Muscle layer of colon (tissue), 2 donors: Measurements from ENCODE around the gene SYDE2.

Experiments used
- H3K27ac ChIP-seq: one replicate; pipeline ENCODE4 v1.7.0; 2013; ENCODE audit warnings: low read depth, mild to moderate bottlenecking, low read length, moderate library complexity
- H3K27me3 ChIP-seq, 2 donors: one replicate each; pipeline ENCODE4 v1.7.0; 2013; ENCODE audit warnings: low read length in 2 of 2, mild to moderate bottlenecking in 2 of 2; ENCODE audit not compliant: insufficient read depth in 2 of 2, control insufficient read depth in 1 of 2
- H3K36me3 ChIP-seq: one replicate; pipeline ENCODE4 v1.7.0; 2013; ENCODE audit warnings: mild to moderate bottlenecking, low read length; ENCODE audit not compliant: insufficient read depth
- H3K4me1 ChIP-seq: one replicate; pipeline ENCODE4 v1.7.0; 2013; ENCODE audit warnings: mild to moderate bottlenecking, low read length; ENCODE audit not compliant: insufficient read depth
- H3K4me3 ChIP-seq, 2 donors: one replicate each; pipeline ENCODE4 v1.7.0; 2013; ENCODE audit warnings: low read length in 2 of 2, low read depth in 1 of 2, mild to moderate bottlenecking in 1 of 2, moderate library complexity in 1 of 2
- H3K9ac ChIP-seq: one replicate; pipeline ENCODE4 v1.7.0; 2013; ENCODE audit warnings: low read length
- H3K9me3 ChIP-seq: one replicate; pipeline ENCODE4 v1.7.0; 2013; ENCODE audit warnings: mild to moderate bottlenecking, low read length
- donor health status: abdominal sarcoma.
- donor health status: Adenocarcinoma of cecum.

SYDE2 gene

GRCh38 chr1:85134583-85135391 lies 66.0 kb downstream of the SYDE2 start:
- no peak overlapping the region for H3K4me3 ChIP-seq
- no peaks in the 10 kb centered on the region for H3K9me3 ChIP-seq
- H3K27me3 ChIP-seq: no peaks in the 10 kb centered on the region
- no peaks in the 10 kb centered on the region for H3K4me1 ChIP-seq
- H3K36me3 ChIP-seq: no peaks in the 10 kb centered on the region
- H3K27ac ChIP-seq: no peak overlapping the region
- H3K9ac ChIP-seq: no peak overlapping the region

- no peak overlapping the region for H3K9ac ChIP-seq
- no peaks in the 10 kb centered on the region for H3K4me1 ChIP-seq
- H3K27ac ChIP-seq: no peak overlapping the region
- H3K9me3 ChIP-seq: no peaks in the 10 kb centered on the region
- H3K27me3 ChIP-seq: no peaks in the 10 kb centered on the region
- no peaks in the 10 kb centered on the region for H3K36me3 ChIP-seq
- no peak overlapping the region for H3K4me3 ChIP-seq
Measured at GRCh38 chr1:85133565-85134159, 67.2 kb downstream of the SYDE2 start.

GRCh38 chr1:85132078-85132720 lies 68.6 kb downstream of the SYDE2 start:
- Histone ChIP-seq H3K27me3 (no peaks in the 10 kb centered on the region), H3K4me1 (no peaks in the 10 kb centered on the region), H3K27ac (no peak overlapping the region), H3K36me3 (no peaks in the 10 kb centered on the region), H3K9me3 (no peaks in the 10 kb centered on the region), H3K9ac (no peak overlapping the region), H3K4me3 (no peak overlapping the region)

DNA sequence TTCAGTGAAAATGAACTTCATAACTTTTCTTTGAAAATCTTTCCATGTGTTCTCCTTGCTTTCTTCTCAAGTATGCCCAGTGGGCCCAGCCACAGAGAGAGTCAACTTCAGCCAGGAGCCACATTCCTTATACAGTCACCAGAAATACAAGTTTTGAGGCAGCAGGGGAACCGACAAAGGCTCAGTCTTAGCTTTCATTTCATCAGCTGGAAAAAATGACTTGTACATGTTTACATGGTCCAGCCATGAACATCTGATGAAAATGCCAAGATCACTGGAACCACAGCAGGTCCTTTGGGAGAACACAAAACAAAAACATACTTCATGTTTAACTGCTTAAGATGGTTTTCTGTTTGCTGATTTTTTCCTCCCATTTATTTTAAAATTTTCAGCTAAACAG lies 72.5 kb downstream of the SYDE2 start:
- Histone ChIP-seq H3K4me3 (no peak overlapping the region), H3K27ac (no peak overlapping the region), H3K9me3 (no peaks in the 10 kb centered on the region), H3K36me3 (no peaks in the 10 kb centered on the region), H3K4me1 (no peaks in the 10 kb centered on the region), H3K9ac (no peak overlapping the region), H3K27me3 (no peaks in the 10 kb centered on the region)

DNA sequence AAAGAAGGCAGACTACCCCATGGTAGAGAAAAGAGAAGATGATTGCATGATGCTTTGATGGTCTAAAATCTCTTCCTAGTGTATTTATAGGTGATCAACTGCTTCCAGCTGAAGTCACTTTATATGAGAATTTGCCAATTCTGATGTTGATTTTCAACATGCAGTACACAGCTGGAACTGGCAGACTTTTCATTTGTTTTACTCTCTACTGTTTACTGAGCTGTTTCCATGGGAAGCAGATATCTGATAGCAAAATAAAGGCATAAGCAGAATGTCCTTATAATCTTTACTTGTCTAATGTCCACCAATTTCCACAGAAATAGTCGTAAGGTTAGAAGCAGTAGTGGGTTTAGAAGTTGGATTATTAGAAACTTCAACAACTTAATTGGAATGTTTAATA lies 74.9 kb downstream of the SYDE2 start:
- H3K4me3 ChIP-seq: no peak overlapping the region
- no peaks in the 10 kb centered on the region for H3K4me1 ChIP-seq
- no peaks in the 10 kb centered on the region for H3K9me3 ChIP-seq
- H3K27me3 ChIP-seq: no peaks in the 10 kb centered on the region
- no peak overlapping the region for H3K9ac ChIP-seq
- no peak overlapping the region for H3K27ac ChIP-seq
- H3K36me3 ChIP-seq: no peaks in the 10 kb centered on the region

DNA sequence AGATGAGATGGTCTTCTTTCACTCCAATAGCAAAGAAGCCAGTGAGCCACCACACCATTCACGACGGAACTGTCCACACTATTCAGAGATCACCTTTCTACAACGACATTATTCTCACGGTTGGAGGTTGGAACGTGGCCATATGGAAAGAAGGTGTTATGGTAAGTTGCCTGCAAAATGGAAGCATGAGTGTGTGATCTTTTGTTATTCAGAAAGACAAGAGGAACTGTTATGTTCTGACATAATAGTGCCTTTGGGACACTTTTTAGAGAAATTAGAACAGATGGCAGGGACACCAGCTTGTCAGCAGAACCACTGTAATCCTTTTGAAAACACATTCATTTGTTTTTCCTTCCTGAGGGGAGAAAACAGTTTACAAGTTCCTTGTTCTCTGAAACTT lies 76.7 kb downstream of the SYDE2 start:
- no peaks in the 10 kb centered on the region for H3K27me3 ChIP-seq
- H3K9me3 ChIP-seq: no peaks in the 10 kb centered on the region
- no peaks in the 10 kb centered on the region for H3K36me3 ChIP-seq
- no peak overlapping the region for H3K27ac ChIP-seq
- no peak overlapping the region for H3K4me3 ChIP-seq
- no peak overlapping the region for H3K9ac ChIP-seq
- no peaks in the 10 kb centered on the region for H3K4me1 ChIP-seq

GRCh38 chr1:85122169-85122568 lies 78.6 kb downstream of the SYDE2 start:
- no peak overlapping the region for H3K4me3 ChIP-seq
- H3K9me3 ChIP-seq: no peaks in the 10 kb centered on the region
- no peaks in the 10 kb centered on the region for H3K4me1 ChIP-seq
- no peak overlapping the region for H3K27ac ChIP-seq
- H3K27me3 ChIP-seq: no peaks in the 10 kb centered on the region
- no peaks in the 10 kb centered on the region for H3K36me3 ChIP-seq
- H3K9ac ChIP-seq: no peak overlapping the region

- no peak overlapping the region for H3K27ac ChIP-seq
- no peaks in the 10 kb centered on the region for H3K9me3 ChIP-seq
- H3K9ac ChIP-seq: no peak overlapping the region
- no peaks in the 10 kb centered on the region for H3K36me3 ChIP-seq
- H3K4me3 ChIP-seq: no peak overlapping the region
- no peaks in the 10 kb centered on the region for H3K27me3 ChIP-seq
- H3K4me1 ChIP-seq: no peaks in the 10 kb centered on the region
Measured at GRCh38 chr1:85121744-85122143, 79.1 kb downstream of the SYDE2 start.

DNA sequence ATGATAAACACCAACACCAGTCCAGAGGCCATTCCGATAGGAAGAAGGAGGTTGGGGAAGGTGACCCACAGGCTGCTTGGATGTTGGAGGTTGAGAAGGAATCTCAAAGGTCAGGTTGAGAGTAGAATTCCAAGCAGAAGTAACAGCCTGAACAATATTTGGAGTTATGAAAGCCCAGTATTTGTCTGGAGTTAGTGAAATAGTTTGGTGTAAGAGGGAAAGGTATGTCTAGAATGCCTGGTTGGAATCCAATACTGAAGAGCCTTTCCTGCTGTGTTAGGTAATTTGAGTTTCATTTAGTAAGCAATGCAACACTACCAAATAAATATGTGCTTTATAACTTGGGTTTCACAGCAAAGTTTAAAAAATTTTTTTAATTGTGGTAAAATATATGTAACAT lies 82.1 kb downstream of the SYDE2 start:
- Histone ChIP-seq H3K36me3 (no peaks in the 10 kb centered on the region), H3K27me3 (no peaks in the 10 kb centered on the region), H3K9ac (no peak overlapping the region), H3K9me3 (no peaks in the 10 kb centered on the region), H3K27ac (no peak overlapping the region), H3K4me1 (no peaks in the 10 kb centered on the region), H3K4me3 (no peak overlapping the region)

DNA sequence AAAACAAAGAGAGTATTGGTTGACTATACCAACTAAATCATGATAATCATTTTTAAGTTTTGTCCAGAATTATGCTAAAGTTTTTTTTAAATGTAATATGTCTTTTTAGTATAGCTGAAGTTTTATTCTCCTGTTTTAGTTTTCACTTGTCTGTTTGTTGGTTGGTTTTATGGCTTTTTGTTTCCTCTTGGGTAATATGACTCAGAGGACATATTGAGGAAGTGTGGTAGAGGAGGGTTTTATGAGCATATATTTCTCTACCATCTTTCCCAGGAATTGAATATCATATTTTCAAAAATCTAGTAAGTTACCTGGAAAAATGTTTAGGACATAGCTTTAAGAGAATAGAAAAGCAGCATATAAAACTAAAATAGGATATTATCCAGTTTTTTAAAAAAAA lies 84.0 kb downstream of the SYDE2 start:
- Histone ChIP-seq H3K4me1 (no peaks in the 10 kb centered on the region), H3K36me3 (no peaks in the 10 kb centered on the region), H3K27ac (no peak overlapping the region), H3K9me3 (no peaks in the 10 kb centered on the region), H3K9ac (no peak overlapping the region), H3K27me3 (no peaks in the 10 kb centered on the region), H3K4me3 (no peak overlapping the region)

- Histone ChIP-seq H3K9me3 (no peaks in the 10 kb centered on the region), H3K9ac (no peak overlapping the region), H3K4me1 (no peaks in the 10 kb centered on the region), H3K4me3 (no peak overlapping the region), H3K27ac (no peak overlapping the region), H3K27me3 (no peaks in the 10 kb centered on the region), H3K36me3 (no peaks in the 10 kb centered on the region)
Measured at GRCh38 chr1:85115933-85116332, 84.9 kb downstream of the SYDE2 start.
